GM21381 (cell line): ENCODE data around the gene ABCC10.
"Not testable (repeated sequence)": the region's sequence is repeated elsewhere in the genome, so short reads cannot be mapped to it uniquely, and the experiment has no call there.

Experiments
- ATAC-seq: cut with Tn5 transposase; IDR thresholded peaks from one replicate; pipeline ENCODE4 v1.9.1; 2021; ENCODE audit warnings: mild to moderate bottlenecking, moderate library complexity; ENCODE audit not compliant: unreplicated experiment

Gene ABCC10

DNA sequence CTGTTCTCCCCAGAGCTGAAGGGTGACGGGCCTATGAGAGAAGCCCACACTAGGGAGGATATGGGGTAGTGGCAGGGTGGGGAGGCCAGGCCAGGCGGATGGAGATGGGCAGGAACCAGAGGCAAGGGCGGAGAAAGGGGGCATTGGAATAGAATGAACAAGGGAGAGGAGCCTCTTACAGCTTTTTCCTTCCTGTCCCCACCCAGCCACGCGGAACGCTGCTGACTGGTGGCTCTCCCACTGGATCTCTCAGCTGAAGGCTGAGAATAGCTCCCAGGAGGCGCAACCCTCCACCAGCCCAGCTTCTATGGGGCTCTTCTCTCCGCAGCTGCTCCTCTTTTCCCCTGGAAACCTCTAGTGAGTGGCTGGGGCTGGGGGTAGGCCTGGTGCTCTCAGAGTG, 17.2 kb downstream of the ABCC10 start:
- no peak for ATAC-seq

- no peak for ATAC-seq
Measured at GRCh38 chr6:43445576-43445975, 18.2 kb downstream of the ABCC10 start.

DNA sequence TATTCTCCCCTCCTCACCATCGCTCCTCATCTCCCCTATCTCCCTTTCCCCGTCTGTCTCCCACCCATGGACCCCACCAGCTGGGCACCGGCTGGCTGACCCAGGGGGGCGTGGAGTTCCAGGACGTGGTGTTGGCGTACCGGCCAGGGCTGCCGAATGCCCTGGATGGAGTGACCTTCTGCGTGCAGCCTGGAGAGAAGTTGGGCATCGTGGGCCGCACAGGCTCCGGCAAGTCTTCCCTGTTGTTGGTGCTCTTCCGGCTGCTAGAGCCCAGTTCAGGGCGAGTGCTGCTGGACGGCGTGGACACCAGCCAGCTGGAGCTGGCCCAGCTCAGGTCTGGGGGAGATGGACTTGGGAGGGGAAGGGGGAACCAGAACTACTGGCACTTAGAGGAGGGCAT, 20.3 kb downstream of the ABCC10 start:
- no peak for ATAC-seq

DNA sequence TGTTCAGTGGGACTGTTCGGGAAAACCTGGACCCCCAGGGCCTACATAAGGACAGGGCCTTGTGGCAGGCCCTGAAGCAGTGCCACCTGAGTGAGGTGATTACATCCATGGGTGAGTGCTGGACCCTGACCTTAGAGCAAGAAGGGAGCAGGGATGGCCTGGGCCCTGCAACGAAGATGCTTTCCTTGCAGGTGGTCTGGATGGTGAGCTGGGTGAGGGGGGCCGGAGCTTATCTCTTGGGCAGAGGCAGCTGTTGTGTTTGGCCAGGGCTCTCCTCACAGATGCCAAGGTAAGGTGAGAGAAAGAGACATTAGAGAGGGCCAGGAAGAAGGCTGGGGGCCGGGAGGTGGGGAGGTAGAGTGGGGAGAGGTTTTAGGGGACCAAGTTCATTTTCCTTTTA, 21.6 kb downstream of the ABCC10 start:
- no peak for ATAC-seq

DNA sequence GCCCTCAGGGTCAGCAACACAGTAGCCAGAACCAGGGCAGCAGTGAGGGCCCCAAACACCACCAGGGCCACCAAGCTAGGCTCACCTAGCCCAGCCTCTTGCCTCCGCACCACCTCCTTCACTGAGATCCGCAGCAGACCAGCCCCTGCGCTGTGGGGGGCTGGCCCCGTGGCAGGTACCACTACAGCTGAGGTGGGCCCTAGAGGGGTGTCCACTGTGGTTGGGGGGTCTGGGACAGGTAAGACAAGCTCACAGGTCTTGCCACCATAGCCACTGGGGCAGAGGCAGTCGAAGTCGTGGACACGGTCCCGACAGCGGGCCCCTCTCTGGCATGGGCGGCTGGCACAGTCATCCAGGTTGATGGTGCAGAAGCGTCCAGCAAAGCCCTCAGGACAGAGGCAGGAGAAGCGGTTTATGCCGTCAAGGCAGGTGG, 23.4 kb downstream of the ABCC10 start:
- no peak for ATAC-seq

GRCh38 chr6:43451348-43451747, 24.0 kb downstream of the ABCC10 start:
- ATAC-seq, result no peak

DNA sequence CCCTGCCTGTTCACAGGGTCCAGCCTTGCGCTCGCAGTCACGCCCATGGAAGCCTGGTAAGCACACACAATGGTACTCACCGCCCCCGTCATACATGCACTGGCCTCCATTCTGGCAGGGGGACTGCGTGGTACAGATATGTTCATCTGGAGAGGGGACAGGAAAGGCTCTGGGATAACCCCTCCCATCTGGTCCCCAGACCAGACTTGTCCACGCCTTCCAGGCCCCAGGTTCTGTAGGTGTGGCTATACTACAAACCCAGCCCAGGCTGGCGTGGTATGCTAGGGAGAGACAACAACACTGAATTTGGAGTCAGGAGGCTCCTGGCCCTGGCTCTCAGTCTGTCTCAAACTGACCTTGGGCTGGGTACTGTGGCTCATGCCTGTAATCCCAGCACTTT, 24.6 kb downstream of the ABCC10 start:
- no peak for ATAC-seq

DNA sequence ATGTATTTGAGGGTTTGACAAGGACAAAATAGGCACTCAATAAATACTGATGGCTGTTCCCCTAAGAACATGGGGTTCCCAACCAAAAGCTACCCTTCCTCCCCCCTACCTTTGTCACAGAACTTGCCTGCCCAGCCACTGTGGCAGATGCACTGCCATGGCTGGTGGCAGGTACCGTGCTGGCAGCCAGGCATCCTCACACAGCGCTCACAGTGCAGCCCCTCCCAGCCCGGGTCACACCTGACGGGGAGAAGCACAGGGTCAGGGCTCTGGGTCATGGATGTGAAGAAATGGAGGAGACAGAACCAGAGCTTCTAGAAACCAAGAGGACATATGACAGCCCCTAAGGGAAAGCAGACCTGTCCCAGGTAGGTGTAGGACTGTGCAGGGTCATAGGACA, 25.6 kb downstream of the ABCC10 start:
- no peak for ATAC-seq

DNA sequence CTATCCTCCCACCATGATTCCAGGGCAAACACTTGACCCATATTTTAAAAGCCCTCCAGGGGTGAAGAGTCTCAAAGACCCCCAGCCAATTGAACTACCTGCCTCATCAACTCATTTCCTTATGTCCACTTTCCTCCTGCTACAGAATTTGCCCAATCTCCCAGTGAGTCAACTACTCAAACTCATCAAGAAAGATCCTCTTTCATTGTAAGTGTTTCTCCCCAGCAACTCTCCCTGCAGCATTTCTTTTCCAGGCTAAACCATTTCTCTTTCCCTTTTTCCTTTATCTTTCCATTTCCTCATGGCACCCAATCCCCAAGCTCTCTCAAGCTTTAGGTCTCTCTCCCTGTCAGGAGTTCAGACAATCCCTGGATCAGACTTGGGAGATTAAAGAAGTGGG, 26.5 kb downstream of the ABCC10 start:
- no peak for ATAC-seq

DNA sequence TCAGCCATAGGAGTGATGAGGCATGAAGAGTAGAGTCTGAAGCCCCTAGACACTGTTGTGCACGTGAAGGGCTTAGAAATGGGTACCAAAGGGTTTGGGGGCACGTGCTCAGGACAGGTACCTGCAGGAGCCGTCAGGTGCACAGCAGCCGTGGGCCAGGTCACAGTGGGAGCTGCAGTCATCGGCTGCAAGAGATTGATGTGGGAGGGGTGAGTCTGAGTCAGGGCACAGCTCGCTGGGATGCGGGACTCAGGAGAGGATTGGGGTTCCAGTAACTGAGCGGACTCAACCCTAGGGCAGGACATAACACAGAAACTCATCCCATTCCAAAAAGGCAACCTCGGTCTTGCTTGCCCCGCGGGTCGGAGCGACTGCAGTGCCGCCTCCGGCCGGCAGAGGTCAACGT, 27.0 kb downstream of the ABCC10 start:
- ATAC-seq, result peak; percentile 63

DNA sequence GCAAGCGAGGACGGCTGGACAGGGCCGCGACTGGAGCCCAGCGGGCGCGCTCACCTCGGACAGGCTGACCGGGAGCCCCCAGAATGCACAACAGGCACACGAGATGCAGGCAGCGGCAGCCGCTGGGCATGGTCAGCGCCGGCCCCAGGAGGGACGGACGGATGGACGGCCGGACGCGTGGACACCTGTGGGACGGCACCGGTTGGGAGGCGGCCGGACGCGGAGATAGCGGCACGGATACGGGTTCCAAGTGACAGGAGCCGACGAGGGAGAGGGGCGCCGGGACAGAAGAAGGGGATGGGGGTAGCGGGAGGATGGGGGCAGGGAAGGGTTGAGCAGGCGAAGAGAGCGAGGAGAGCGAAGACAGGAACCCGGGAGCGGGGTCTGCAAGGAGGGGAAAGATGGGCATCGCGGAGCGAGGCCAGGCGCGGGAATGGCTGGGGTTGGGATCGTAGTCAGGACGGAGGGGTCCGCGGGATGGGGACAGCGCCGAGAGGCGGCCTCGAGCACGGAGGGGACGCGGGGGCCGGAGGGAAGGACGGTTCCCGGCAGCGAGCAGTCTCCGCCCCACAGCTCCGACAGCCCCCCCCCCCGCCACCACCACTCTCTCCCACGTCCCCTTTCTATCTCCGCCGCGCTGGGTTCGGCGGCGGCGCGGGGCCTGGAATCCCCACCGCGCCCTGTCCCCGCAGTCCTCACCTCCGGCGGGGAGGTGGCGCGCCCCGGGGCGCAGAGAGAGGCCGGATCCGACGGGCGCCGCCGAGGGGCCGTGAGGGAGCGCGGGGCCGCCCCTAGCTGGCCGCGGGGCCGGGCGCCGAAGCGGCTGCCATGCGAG, 27.6 kb downstream of the ABCC10 start:
- no peak for ATAC-seq

DNA sequence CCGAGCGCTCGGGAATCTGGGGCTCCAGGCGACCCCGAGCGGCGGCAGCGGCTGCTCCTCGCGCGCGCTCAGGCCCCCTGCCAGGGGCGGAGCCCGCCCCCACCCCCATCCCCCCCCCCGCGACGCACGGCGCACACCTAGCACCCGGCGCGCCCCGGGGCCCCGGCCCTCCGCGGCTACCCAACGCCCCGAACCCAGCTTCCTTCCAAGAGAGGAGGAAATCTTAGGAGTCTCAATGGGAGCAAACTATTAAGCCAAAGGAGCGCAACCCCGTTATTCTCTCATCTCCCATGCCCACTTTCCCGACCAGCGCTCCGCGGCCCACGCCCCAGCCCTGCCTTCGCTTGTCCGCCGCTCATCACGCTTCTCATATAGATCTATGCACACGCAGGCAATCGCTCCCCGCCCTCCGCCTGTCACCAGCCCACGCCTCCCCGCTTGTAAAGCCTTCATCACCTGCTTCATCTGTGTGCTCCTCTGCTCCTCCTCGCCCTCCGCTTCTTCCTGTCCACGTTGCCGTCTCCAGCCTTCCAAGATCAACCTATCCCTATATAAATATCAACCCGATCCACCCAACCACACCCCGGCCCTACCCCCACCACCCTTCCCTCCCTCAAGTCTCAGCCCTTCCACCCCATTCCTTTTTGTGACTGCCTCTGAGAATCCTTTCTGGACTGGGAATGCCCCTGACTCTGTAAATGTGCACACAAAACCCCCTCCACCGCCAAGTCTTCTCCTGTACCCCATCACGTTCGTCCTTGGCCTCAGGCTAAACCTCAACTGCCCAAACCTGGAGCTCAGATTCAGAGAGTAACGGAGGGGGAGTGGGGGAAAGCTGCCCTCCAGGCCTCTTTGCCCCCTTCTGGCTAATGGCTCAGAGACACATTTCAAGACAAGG, 28.4 kb downstream of the ABCC10 start, which contains the start of gene DLK2:
Gene DLK2, minus strand, starts transcription at position 18 of the 898 bp plus-strand sequence. CDS start 723 bp downstream, outside the sequence.
- ATAC-seq, result no peak

DNA sequence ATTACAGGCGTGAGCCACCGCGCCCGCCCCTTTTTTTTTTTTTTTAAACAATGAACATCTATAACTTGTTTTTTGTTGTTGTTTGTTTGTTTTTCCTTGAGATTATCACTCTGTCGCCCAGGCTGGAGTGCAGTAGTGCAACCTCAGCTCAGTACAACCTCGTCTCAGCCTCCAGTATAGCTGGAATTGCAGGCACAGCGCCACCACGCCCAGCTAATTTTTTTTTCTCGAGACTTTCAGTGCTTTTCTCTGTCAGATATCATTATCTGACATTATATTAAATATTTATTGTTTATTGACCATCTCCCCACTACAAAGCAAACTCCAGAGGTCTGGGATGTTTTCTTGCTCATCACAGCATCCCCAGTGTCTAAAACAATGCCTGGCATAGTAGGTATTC, 30.3 kb downstream of the ABCC10 start:
- no peak for ATAC-seq

GRCh38 chr6:43458154-43458553, 30.8 kb downstream of the ABCC10 start:
- ATAC-seq, result not testable (repeated sequence)

DNA sequence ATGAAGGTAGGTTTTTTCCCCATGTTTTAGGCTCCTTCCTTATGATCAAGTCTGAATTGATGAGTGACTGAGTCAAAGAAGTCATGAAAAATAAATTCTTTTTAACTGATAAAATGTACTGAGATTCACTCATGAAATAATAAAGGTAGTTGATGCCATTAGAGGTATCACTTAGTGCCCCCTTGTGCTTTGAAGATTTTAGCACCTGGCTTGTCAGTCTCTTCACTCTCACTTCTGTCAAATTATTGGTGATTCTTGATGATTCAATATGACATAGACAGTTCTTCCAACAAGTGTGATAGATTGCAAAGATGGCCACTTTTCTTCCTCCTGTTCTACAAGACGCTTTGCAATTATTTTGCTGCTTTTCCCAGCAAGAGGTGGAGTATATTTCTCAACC, 32.2 kb downstream of the ABCC10 start:
- no peak for ATAC-seq

GRCh38 chr6:43460032-43460431, 32.7 kb downstream of the ABCC10 start:
- ATAC-seq, result no peak

- ATAC-seq, result no peak
Measured at GRCh38 chr6:43461936-43462335, 34.6 kb downstream of the ABCC10 start.

DNA sequence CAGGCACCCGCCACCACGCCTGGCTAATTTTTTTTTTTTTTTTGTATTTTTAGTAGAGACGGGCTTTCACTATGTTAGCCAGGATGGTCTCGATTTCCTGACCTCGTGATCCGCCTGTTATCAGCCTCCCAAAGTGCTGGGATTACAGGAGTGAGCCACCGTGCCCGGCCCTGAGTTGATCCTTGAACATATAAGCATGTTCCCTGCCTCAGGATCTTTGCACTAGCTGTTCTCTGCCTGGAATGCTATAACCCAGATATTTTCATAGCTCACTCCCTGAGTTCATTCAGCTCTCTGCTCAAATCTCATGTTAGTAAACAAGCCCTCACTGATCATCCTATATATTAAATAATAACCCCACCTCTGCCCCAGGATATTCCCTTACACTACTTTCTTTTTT, 37.0 kb downstream of the ABCC10 start:
- ATAC-seq, result no peak

- ATAC-seq, result no peak
Measured at GRCh38 chr6:43465948-43466347, 38.6 kb downstream of the ABCC10 start.

- not testable (repeated sequence) for ATAC-seq
Measured at GRCh38 chr6:43467265-43467664, 39.9 kb downstream of the ABCC10 start.

DNA sequence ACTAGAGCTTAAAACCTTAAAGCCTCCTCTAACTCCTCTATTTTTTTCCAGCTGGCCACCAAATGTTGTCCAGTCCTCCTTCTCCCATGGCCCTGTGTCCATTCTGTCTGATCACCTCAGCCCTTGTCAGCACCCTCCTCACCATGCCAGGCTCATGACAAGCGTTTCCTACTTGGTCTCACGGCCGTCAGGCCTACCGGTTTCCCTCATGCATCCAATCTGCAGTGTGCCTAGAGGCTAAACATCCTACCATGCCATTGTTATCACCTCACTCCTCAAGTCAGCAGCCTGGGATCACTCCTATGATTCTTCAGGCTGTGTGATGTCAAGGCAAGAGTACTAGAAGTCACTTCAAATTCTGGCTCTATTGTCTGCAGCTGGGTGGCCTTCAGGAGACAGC, 40.4 kb downstream of the ABCC10 start:
- ATAC-seq, result no peak

DNA sequence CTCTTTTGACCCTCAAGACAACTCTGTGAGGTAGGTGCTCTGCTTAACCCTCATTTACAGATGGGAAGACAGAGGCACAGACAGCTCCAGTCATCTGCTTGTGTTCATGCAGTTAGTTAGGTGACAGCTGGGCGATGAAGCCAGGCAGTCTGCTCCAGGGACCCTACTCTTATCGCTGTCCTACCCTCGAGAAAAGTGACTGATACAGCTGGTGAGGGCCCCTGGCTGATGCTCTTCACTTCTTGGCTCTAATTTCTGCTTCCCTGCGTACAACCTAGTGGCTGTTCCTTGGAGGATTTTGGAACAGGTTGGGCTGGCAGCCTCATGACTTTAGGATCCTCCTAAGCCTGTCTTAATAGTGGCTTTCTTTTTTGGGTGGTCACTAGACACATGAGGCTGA, 40.9 kb downstream of the ABCC10 start:
- no peak for ATAC-seq
